Activated B cell treated with CpG ODN at 0.5 μM for 24 hours (primary cell): ENCODE measurements around the gene PTPRH. TPM values are rescaled to one million over a fixed set of nuclear protein-coding genes. Genes with fewer than 3 reads are reported as not detected.

ENCODE experiments used
- ATAC-seq: fragments of 200-7000 bp; cut with Tn5 transposase; one replicate; pipeline ENCODE4 v1.10.0; 2021; ENCODE audit warnings: low read depth, mild to moderate bottlenecking, moderate library complexity
- CTCF ChIA-PET: fragments of 350-600 bp; sonication (Branson Sonifier 250); formaldehyde crosslinking; loops from one replicate; lab custom pipeline; 2021; ENCODE audit warnings: antibody characterized with exemption; lab: Charles Lee
- POLR2A ChIA-PET: fragments of 350-600 bp; sonication (Branson Sonifier 250); formaldehyde crosslinking; loops from one replicate; lab custom pipeline; 2021; ENCODE audit warnings: antibody characterized with exemption; lab: Charles Lee
- DNase-seq: peaks from one replicate; pipeline ENCODE4 v3.0.0; 2022
- H3K27ac Mint-ChIP-seq: one replicate; pipeline ENCODE4 v1.8.0; 2020; ENCODE audit warnings: mixed read lengths
- H3K27me3 Mint-ChIP-seq: one replicate; pipeline ENCODE4 v1.8.0; 2021; ENCODE audit warnings: mixed read lengths
- H3K36me3 Mint-ChIP-seq: one replicate; pipeline ENCODE4 v1.8.0; 2021; ENCODE audit warnings: low read depth, mixed read lengths
- H3K4me1 Mint-ChIP-seq: one replicate; pipeline ENCODE4 v1.8.0; 2021; ENCODE audit warnings: mixed read lengths
- H3K4me3 Mint-ChIP-seq: one replicate; pipeline ENCODE4 v1.8.0; 2020; ENCODE audit warnings: mild to moderate bottlenecking, mixed read lengths
- H3K9me3 Mint-ChIP-seq: one replicate; pipeline ENCODE4 v1.8.0; 2020; ENCODE audit warnings: mixed read lengths
- CTCF ChIP-seq: fragments of 200-600 bp; IDR thresholded peaks from one replicate; pipeline ENCODE4 v1.8.0; 2022; ENCODE audit warnings: antibody characterized with exemption, mild to moderate bottlenecking
- intact Hi-C: fragments of 100-400 bp; cut with micrococcal nuclease; formaldehyde crosslinking; loops from one replicate; pipeline ENCODE4 v1.15.1; 2024
- total RNA-seq: library from RNA; stranded (reverse); gene quantifications from 2 replicates; pipeline ENCODE4 v1.2.3, GENCODE V29; 2022

Gene PTPRH
- total RNA-seq, 1 donor from 2014 or later = not detected

GRCh38 chr19:55181740-55182139, 27.6 kb downstream of the PTPRH start:
- Mint-ChIP-seq H3K27ac (no peak overlapping the region), H3K27me3 (peaks cover 53% of the 10 kb centered on the region), H3K4me3 (no peak overlapping the region), H3K9me3 (no peaks in the 10 kb centered on the region), H3K36me3 (no peaks in the 10 kb centered on the region), H3K4me1 (peaks cover 20% of the 10 kb centered on the region)
- ChIA-PET CTCF (no interaction called here), POLR2A (no interaction called here)
- TF ChIP-seq CTCF = no peak
- ATAC-seq (no peak), DNase-seq (no peak)
- intact Hi-C loops = no loop called here

- no peak for TF ChIP-seq CTCF
- intact Hi-C loops = loop anchor here (1.0 to 5.0 kb wide), 5 partner anchors 19 to 159 kb away; partner anchors contain the start of genes KMT5C, PPP1R12C and PPP6R1
- peaks cover 62% of the 10 kb centered on the region for H3K27me3 Mint-ChIP-seq
- H3K4me1 Mint-ChIP-seq = peaks cover 20% of the 10 kb centered on the region
- H3K27ac Mint-ChIP-seq = peak within 1 kb of the TSS; percentile 75
- DNase-seq = peak; percentile 66
- no peaks in the 10 kb centered on the region for H3K36me3 Mint-ChIP-seq
- H3K9me3 Mint-ChIP-seq = no peaks in the 10 kb centered on the region
- ChIA-PET POLR2A (interaction anchor here (0.5 to 2.1 kb wide), 6 partner anchors 39 to 403 kb away, joined by 3 to 7 read pairs (median 4); partner anchors contain the start of genes KMT5C and PPP6R1), CTCF (no interaction called here)
- H3K4me3 Mint-ChIP-seq = peak within 1 kb of the TSS; percentile 79
- peak; percentile 53 for ATAC-seq
Observed at GRCh38 chr19:55179606-55180484, 29.5 kb downstream of the PTPRH start, which contains the start of gene SYT5. TSS of gene SYT5 (minus strand) at chr19:55180289. CDS start at chr19:55179041, 1,248 bp downstream.

- CTCF ChIA-PET = no interaction called here
- POLR2A ChIA-PET = interaction anchor here (0.9 to 2.1 kb wide), 4 partner anchors 75 to 160 kb away, joined by 3 to 7 read pairs (median 4); partner anchors contain the start of genes KMT5C and PPP6R1
- Mint-ChIP-seq H3K27ac (peak overlapping the region; percentile 75), H3K36me3 (no peaks in the 10 kb centered on the region), H3K4me3 (peak overlapping the region; percentile 79), H3K4me1 (peaks cover 22% of the 10 kb centered on the region), H3K27me3 (peaks cover 69% of the 10 kb centered on the region), H3K9me3 (no peaks in the 10 kb centered on the region)
- DNase-seq (peak; percentile 94), ATAC-seq (peak; percentile 84)
- no peak for TF ChIP-seq CTCF
- intact Hi-C loops = loop anchor here (1.0 to 5.0 kb wide), 5 partner anchors 18 to 160 kb away; partner anchors contain the start of genes KMT5C, PPP1R12C and PPP6R1
Observed at GRCh38 chr19:55178781-55179599, 30.3 kb downstream of the PTPRH start.

GRCh38 chr19:55176076-55176475, 33.2 kb downstream of the PTPRH start:
- ATAC-seq (no peak), DNase-seq (no peak)
- Mint-ChIP-seq H3K4me1 (peaks cover 31% of the 10 kb centered on the region), H3K4me3 (no peak overlapping the region), H3K9me3 (no peaks in the 10 kb centered on the region), H3K36me3 (no peaks in the 10 kb centered on the region), H3K27ac (no peak overlapping the region), H3K27me3 (peaks cover 71% of the 10 kb centered on the region)
- POLR2A ChIA-PET = no interaction called here
- CTCF ChIA-PET = no interaction called here
- intact Hi-C loops = loop anchor here (5.0 kb wide), 1 partner anchor 94 kb away; no protein-coding TSS in a partner anchor
- TF ChIP-seq CTCF = no peak
